NCI-H345 treated with DMSO at 0.1 percent for 48 hours (cell line): Measurements from ENCODE around the gene INSM2.

ENCODE experiments used
- DNase-seq: peaks from one replicate; lab custom pipeline; 2025; ENCODE audit not compliant: unreplicated experiment; lab: John Stamatoyannopoulos, UW

INSM2 gene

GRCh38 chr14:35539969-35540368 lies 6.0 kb downstream of the INSM2 start:
- DNase-seq: no peak

GRCh38 chr14:35543006-35543405 lies 9.0 kb downstream of the INSM2 start:
- no peak for DNase-seq

DNA sequence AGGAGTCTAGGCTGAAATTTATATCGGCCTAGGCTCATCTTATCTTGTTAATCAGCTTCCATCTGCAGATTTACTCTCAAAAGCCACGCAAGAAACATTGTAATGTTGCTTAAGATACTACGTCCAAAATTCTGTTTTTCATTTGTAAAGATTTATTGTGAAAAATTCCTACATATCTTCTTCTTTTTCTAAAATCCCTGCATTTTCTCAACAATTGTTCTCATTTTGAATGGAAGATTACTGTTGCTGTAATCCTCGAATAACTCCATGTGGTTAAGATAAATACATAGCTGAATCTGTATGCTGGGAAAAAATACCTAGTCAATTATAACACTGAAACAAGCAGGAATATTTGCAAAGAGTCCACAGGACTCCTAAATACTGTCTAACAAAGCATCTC lies 15.6 kb downstream of the INSM2 start:
- no peak for DNase-seq

DNA sequence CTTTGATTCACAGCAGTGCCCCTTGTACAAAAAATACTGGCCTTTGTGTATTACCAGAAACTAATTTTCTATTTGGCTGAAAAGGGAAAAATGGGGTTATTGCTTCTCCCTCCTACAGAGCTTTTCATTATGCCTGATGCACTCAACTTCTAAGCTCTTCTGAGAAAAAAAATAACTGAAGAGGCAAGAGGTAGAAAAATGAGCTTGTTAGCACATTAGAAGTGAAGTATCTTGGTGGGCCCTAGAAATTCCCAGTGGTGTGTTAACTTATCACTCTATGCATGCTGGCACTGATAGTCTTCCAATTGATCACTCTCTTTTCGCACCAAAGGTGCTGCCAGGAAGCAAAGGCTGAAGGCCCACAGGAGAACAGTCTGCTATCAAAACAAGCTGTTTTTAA lies 17.1 kb downstream of the INSM2 start:
- no peak for DNase-seq

DNA sequence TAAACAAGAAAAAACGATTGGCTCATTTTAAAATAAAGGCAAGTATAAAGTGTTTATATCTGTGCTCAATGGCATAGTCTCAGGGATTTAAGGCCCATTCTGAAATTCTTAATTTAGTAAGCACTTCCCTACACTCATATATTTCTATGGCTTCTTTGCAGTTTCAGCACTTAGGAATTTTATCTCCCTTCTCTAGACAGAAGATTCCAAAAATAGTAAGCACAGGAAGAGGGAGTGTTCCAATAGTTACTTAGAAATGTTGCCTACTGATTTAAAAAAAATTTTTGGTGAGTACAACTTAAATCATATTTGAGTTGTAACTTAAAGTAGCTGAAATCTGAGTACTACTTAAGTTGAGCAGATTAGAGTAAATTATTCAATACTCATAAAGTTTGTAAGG lies 19.8 kb downstream of the INSM2 start:
- no peak for DNase-seq

DNA sequence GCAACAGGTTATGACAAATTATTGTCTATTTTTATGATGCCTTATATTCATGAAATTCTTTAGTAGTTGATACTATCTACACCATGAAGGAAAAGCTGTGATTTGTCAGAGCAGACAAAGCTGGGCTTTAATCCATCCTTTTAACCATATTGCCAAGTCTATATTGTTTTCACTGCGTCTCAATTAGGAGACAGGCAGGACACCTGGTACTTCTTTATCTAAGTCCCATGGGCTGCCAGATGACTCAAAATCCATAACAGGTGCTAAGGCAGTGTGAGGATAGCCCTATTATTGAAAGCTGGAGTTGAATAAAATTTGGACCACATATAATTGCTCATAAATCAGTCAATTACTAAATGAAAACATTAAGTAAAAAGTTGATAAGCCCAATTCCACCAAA lies 22.6 kb downstream of the INSM2 start:
- DNase-seq: no peak

GRCh38 chr14:35557221-35557747 lies 23.3 kb downstream of the INSM2 start:
- DNase-seq: no peak

DNA sequence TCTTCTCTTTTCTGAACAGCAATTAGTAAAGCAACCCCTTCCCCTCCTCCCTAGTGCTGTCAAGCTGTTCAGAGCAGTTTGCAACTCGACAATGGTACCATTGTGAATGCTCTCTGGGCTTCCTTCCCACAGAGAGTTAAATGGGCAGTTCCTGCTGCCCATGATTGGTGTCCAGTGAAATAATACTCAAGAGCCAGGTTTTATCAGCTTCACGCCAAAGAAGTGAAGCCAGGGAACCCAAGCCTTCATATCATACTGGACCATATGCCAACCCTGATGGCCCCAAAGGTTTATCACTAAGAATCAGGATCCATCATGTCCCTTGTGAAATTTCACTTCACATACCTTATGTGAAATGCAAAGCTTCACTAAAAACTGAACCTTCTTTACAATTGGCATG lies 24.7 kb downstream of the INSM2 start:
- no peak for DNase-seq

- no peak for DNase-seq
These were observed 32.0 kb downstream of the INSM2 start for GRCh38 chr14:35565871-35566464.

- no peak for DNase-seq
These were observed 37.6 kb downstream of the INSM2 start for GRCh38 chr14:35571598-35571997.

DNA sequence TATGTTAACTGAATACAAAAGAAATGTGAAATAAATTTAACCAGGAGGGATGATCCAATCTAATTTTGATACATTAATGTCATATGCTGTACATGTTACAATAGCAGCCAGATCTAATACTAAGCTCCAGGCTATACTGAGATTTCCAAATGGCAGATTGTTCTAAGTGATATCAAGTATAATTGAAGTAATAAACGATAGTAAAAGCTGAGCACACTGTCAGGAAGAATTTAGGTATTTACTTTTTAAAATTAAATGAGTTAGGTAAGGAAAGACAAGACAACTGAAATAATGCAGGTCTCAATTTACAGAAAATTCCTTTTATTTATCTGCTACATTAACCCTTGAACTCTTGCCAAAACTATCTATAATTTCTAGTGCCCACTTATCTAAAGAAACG lies 39.9 kb downstream of the INSM2 start:
- no peak for DNase-seq

DNA sequence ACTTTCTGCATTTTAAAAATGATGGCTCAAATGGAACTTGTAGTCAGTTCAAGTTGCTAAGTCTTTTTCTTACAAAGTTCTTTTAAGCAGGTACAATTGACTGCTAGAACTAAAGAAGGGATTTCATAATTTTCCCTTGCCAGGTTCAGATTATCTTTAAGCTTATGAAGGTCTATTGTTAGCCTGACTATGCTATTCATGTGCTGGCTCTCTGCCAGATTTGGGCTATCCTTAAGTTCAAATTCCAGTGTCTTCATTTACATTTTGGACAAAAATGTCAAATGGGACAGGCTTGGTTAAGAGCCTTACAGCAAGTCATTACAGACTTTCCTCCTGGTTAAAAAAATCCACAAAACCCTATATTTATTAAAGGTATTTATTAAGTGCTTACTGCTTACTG lies 42.3 kb downstream of the INSM2 start:
- DNase-seq: no peak

DNA sequence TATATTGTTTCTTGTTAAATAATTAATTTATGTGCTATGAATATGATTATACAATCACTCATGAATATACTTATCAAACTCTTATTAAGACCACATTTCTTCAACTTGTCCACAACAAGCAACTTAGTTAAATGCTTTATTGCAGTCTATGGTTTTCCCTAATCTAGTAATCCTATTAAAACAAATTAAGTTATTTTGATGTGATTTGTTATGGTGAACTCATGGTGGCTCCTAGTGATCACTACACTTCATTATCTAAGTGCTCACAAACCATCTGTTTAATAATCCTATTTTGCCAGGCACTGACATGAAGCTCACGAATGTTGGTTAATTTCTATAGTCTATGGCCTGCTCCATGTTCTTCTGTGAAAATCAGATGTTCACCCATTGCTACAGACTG lies 42.9 kb downstream of the INSM2 start:
- no peak for DNase-seq

DNA sequence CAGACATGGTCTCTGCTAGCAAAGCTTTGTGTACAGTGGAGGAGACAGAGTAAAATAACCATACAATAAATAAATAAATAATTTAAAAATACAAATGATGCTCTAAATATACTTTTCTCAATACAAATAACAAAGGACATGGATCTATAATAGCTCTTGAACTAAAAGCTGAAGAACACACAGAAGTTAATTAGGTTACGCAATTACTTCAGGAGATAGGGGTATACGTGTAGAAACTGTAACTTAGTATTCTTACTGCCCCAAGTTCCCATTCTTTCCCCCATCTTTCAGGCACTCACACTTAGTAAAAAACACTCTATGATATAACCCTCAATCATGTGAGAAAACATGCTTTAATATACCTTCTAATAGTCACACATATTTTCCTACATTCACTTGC lies 44.2 kb downstream of the INSM2 start:
- DNase-seq: no peak

DNA sequence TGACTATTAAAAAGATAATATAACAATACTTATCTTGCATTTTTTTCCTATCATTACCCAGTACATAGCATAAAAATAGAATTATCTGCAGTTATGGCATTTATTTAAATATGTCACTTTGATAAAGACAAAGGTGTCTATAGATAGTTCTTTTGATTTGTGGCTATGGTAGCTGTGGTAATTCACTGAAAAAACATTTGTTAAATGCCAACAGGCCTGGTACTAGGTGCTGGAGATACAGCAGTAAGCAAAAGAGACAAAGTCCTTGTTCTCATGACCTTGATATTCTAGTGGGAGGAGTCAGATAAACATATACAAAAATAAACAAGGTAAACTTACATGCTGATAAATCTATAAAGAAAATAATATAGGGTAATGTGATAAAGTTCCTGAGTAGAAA lies 44.7 kb downstream of the INSM2 start:
- no peak for DNase-seq
